Body of pancreas (tissue), 4 donors: ENCODE data around the gene CMIP.

Source experiments
- CTCF ChIP-seq, 7 experiments: fragments of 450-650 bp in 4 of 7; fragments of 200-600 bp in 3 of 7; sonication (generic) in 3 of 7; IDR thresholded peaks; one replicate each; pipeline ENCODE4 v1.5.1; 2016 to 2019; ENCODE audit warnings: antibody characterized with exemption in 7 of 7
- POLR2A ChIP-seq, 3 donors: fragments of 450-650 bp; IDR thresholded peaks; one replicate each; pipeline ENCODE4 v1.6.1; 2016; ENCODE audit warnings: antibody characterized with exemption in 3 of 3, mild to moderate bottlenecking in 2 of 3

- TF ChIP-seq POLR2A (IDR thresholded peaks at IDR 0.05): no peak
- no peak for TF ChIP-seq CTCF (IDR thresholded peaks at IDR 0.05)
These were observed 260.7 kb downstream of the CMIP start for GRCh38 chr16:81705261-81705660.
